ENCODE data around the gene SEMA5A.

- TF ChIP-seq CTCF (IDR thresholded peaks at IDR 0.05; ENCODE audit: low read length) (no peak), EZH2 (optimal IDR thresholded peaks at IDR 0.05; ENCODE audit: low read depth, low read length) (no peak)
Measured at GRCh38 chr5:9496801-9497200, 49.1 kb downstream of the SEMA5A start.

Data from MM.1S (cell line).